ENCODE results near the gene WDFY2. TPM values are rescaled to one million over a fixed set of nuclear protein-coding genes. Genes with fewer than 3 reads are reported as not detected.
"Not testable (repeated sequence)": the region's sequence is repeated elsewhere in the genome, so short reads cannot be mapped to it uniquely, and the experiment has no call there.

The WDFY2 gene
- total RNA-seq, 3 donors from 2014 or later (not counting 1 experiment from before 2014, with no cell fraction given), result 29.5 to 32.1 (median 31.3) TPM

- no peaks in the 10 kb centered on the region for H3K36me3 Mint-ChIP-seq
- no peak for ATAC-seq
- no peak for DNase-seq
- no peak for TF ChIP-seq CTCF (IDR thresholded peaks at IDR 0.05)
- H3K27ac Mint-ChIP-seq, result no peak overlapping the region
- intact Hi-C loops (cut with micrococcal nuclease), result no loop called here
- H3K4me3 Mint-ChIP-seq, result no peak overlapping the region
- no CpG with 5 or more reads among the region's 1 CpG for WGBS (ENCODE audit: insufficient coverage)
- H3K27me3 ChIP-seq (ENCODE audit: control insufficient read depth, insufficient read depth, low read length), result no peaks in the 10 kb centered on the region
- H3K9me3 ChIP-seq (ENCODE audit: control insufficient read depth, insufficient read depth, low read length), result no peaks in the 10 kb centered on the region
- H3K4me1 ChIP-seq (ENCODE audit: control insufficient read depth, insufficient read depth, low read length), result no peaks in the 10 kb centered on the region
- H3K36me3 ChIP-seq (ENCODE audit: control insufficient read depth, insufficient read depth, low read length), result no peaks in the 10 kb centered on the region
- H3K9me3 Mint-ChIP-seq, result no peaks in the 10 kb centered on the region
- no peaks in the 10 kb centered on the region for H3K27me3 Mint-ChIP-seq (ENCODE audit: low read depth in 2 of 2)
- H3K4me3 ChIP-seq (ENCODE audit: low read length), result no peak overlapping the region
- H3K4me1 Mint-ChIP-seq, result peaks cover 41 to 42% of the 10 kb centered on the region in 2 donors
- no peak overlapping the region for H3K27ac ChIP-seq (ENCODE audit: low read length)
Observed at GRCh38 chr13:51590231-51590970, 6.1 kb downstream of the WDFY2 start.

GRCh38 chr13:51590971-51591627 lies 6.8 kb downstream of the WDFY2 start:
- ATAC-seq (no peak), DNase-seq (no peak)
- H3K27me3 Mint-ChIP-seq (ENCODE audit: low read depth in 2 of 2), result no peaks in the 10 kb centered on the region
- H3K9me3 Mint-ChIP-seq, result no peaks in the 10 kb centered on the region
- no peak for TF ChIP-seq CTCF (IDR thresholded peaks at IDR 0.05)
- Histone ChIP-seq H3K27ac (ENCODE audit: low read length) (no peak overlapping the region), H3K4me1 (ENCODE audit: control insufficient read depth, insufficient read depth, low read length) (no peaks in the 10 kb centered on the region), H3K4me3 (ENCODE audit: low read length) (no peak overlapping the region), H3K9me3 (ENCODE audit: control insufficient read depth, insufficient read depth, low read length) (no peaks in the 10 kb centered on the region), H3K27me3 (ENCODE audit: control insufficient read depth, insufficient read depth, low read length) (no peaks in the 10 kb centered on the region), H3K36me3 (ENCODE audit: control insufficient read depth, insufficient read depth, low read length) (no peaks in the 10 kb centered on the region)
- no peaks in the 10 kb centered on the region for H3K36me3 Mint-ChIP-seq
- H3K27ac Mint-ChIP-seq, result no peak overlapping the region
- H3K4me1 Mint-ChIP-seq, result peaks cover 36 to 38% of the 10 kb centered on the region in 2 donors
- no peak overlapping the region for H3K4me3 Mint-ChIP-seq
- WGBS (ENCODE audit: insufficient coverage), result 74% methylated on average over 3 of the region's 4 CpGs
- intact Hi-C loops (cut with micrococcal nuclease), result no loop called here

GRCh38 chr13:51591938-51592337 lies 7.7 kb downstream of the WDFY2 start:
- intact Hi-C loops (cut with micrococcal nuclease); H3K27ac ChIP-seq (ENCODE audit: low read length); H3K27me3 ChIP-seq (ENCODE audit: control insufficient read depth, insufficient read depth, low read length); H3K4me3 ChIP-seq (ENCODE audit: low read length); ATAC-seq; H3K9me3 ChIP-seq (ENCODE audit: control insufficient read depth, insufficient read depth, low read length); H3K36me3 ChIP-seq (ENCODE audit: control insufficient read depth, insufficient read depth, low read length); H3K4me1 ChIP-seq (ENCODE audit: control insufficient read depth, insufficient read depth, low read length); H3K27me3 Mint-ChIP-seq (ENCODE audit: low read depth in 2 of 2); H3K4me3 Mint-ChIP-seq; H3K36me3 Mint-ChIP-seq; H3K27ac Mint-ChIP-seq; DNase-seq; H3K9me3 Mint-ChIP-seq: not testable (repeated sequence)
- 100% methylated on average over 1 of the region's 1 CpG for WGBS (ENCODE audit: insufficient coverage)
- H3K4me1 Mint-ChIP-seq, result peaks cover 34 to 43% of the 10 kb centered on the region in 2 donors

GRCh38 chr13:51594432-51594831 lies 10.2 kb downstream of the WDFY2 start:
- Mint-ChIP-seq H3K27ac (no peak overlapping the region), H3K4me1 (peaks cover 22 to 37% of the 10 kb centered on the region in 2 donors), H3K4me3 (no peak overlapping the region), H3K27me3 (ENCODE audit: low read depth in 2 of 2) (no peaks in the 10 kb centered on the region), H3K36me3 (no peaks in the 10 kb centered on the region), H3K9me3 (no peaks in the 10 kb centered on the region)
- Histone ChIP-seq H3K27ac (ENCODE audit: low read length) (no peak overlapping the region), H3K4me1 (ENCODE audit: control insufficient read depth, insufficient read depth, low read length) (no peaks in the 10 kb centered on the region), H3K4me3 (ENCODE audit: low read length) (no peak overlapping the region), H3K36me3 (ENCODE audit: control insufficient read depth, insufficient read depth, low read length) (no peaks in the 10 kb centered on the region), H3K9me3 (ENCODE audit: control insufficient read depth, insufficient read depth, low read length) (no peaks in the 10 kb centered on the region), H3K27me3 (ENCODE audit: control insufficient read depth, insufficient read depth, low read length) (no peaks in the 10 kb centered on the region)
- 95% methylated on average over 2 of the region's 3 CpGs for WGBS (ENCODE audit: insufficient coverage)
- TF ChIP-seq CTCF (IDR thresholded peaks at IDR 0.05), result no peak
- DNase-seq (no peak), ATAC-seq (no peak)
- intact Hi-C loops (cut with micrococcal nuclease), result no loop called here
